Thyroid gland (tissue), 4 donors: Measurements from ENCODE around the gene GIMAP5. TPM values are rescaled to one million over a fixed set of nuclear protein-coding genes. Genes with fewer than 3 reads are reported as not detected.

Experiments
- DNase-seq, 2 donors: peaks; one replicate each; pipeline ENCODE4 v3.0.0-alpha.2; 2019
- H3K27ac ChIP-seq, 3 donors: fragments of 200-600 bp; sonication (generic); 1 replicate in 2 of 3; 2 replicates in 1 of 3; pipeline ENCODE4 v1.5.1; 2016 to 2019; ENCODE audit warnings: mild to moderate bottlenecking in 1 of 3, moderate library complexity in 1 of 3
- H3K27me3 ChIP-seq: fragments of 200-600 bp; sonication (generic); one replicate; pipeline ENCODE4 v1.5.1; 2019
- H3K36me3 ChIP-seq, 2 donors: fragments of 200-600 bp; sonication (generic); one replicate each; pipeline ENCODE4 v1.5.1; 2016 to 2019
- H3K4me1 ChIP-seq, 2 donors: fragments of 200-600 bp; sonication (generic); one replicate each; pipeline ENCODE4 v1.5.1; 2017 to 2019
- H3K4me3 ChIP-seq, 3 donors: fragments of 200-600 bp; sonication (generic); replicated peaks in 1 of 3; 1 replicate in 2 of 3; 2 replicates in 1 of 3; pipeline ENCODE4 v1.5.1; 2016; ENCODE audit warnings: mild to moderate bottlenecking in 1 of 3
- H3K9me3 ChIP-seq: fragments of 200-600 bp; sonication (generic); one replicate; pipeline ENCODE4 v1.5.1; 2017
- CTCF ChIP-seq, 6 experiments: fragments of 200-600 bp in 3 of 6; fragments of 450-650 bp in 3 of 6; sonication (generic) in 3 of 6; IDR thresholded peaks; one replicate each; pipeline ENCODE4 v1.5.1; 2016 to 2019; ENCODE audit warnings: antibody characterized with exemption in 6 of 6, mild to moderate bottlenecking in 2 of 6, inconsistent platforms in 1 of 6, moderate library complexity in 1 of 6
- POLR2A ChIP-seq, 2 donors: fragments of 450-650 bp; IDR thresholded peaks; one replicate each; pipeline ENCODE4 v1.6.1; 2017; ENCODE audit warnings: antibody characterized with exemption in 2 of 2, mild to moderate bottlenecking in 2 of 2, moderate library complexity in 1 of 2
- WGBS, 2 donors: methylation state at CpG; one replicate each; pipeline ENCODE4 v1.1.5; 2017; 5-methylcytosine and 5-hydroxymethylcytosine counted together
- intact Hi-C: fragments of 100-400 bp; cut with DNase I; formaldehyde crosslinking; loops from one replicate; pipeline ENCODE4 v1.15.1; 2023
- total RNA-seq, 4 donors: library from RNA; depleted of rRNA; stranded (reverse); fragments of >200 nt; gene quantifications; one replicate each; pipeline ENCODE4 v1.2.3, GENCODE V29; 2016

Gene GIMAP5
- total RNA-seq, 4 donors from 2014 or later: 25.3 to 80.6 (median 39.0) TPM

DNA sequence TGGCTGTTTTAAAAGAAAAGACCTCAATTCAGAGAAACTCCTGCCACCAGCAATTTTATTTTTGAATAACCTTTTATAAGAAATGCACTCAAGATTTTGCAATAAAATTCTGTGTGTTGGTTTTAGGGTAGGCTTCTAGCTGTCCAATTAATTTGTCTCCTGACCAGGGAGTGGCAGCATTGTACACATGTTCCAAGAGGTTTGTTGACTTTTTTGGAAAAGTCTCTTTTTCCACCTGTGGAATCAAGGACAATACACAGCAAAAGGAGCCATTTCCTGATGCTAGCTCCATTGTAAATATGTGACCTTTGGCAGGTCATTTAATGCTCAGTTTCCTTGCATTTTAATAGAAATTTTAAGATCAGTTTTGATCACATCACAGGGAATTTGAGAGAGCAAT lies 1.8 kb downstream of the GIMAP5 start:
- intact Hi-C loops: no loop called here
- Histone ChIP-seq H3K4me3 (peak overlapping the region in 1 of 3 donors; percentile 15), H3K36me3 (peaks cover 0 to 5% of the 10 kb centered on the region in 2 donors), H3K27me3 (no peaks in the 10 kb centered on the region), H3K4me1 (no peaks in the 10 kb centered on the region), H3K27ac (peak overlapping the region; percentile 3 to 86 (median 64)), H3K9me3 (no peaks in the 10 kb centered on the region)
- DNase-seq: no peak
- TF ChIP-seq POLR2A (IDR thresholded peaks at IDR 0.05): no peak
- TF ChIP-seq CTCF (IDR thresholded peaks at IDR 0.05): no peak

- no peak for DNase-seq
- H3K4me1 ChIP-seq: no peaks in the 10 kb centered on the region
- H3K9me3 ChIP-seq: no peaks in the 10 kb centered on the region
- peaks cover 0 to 5% of the 10 kb centered on the region in 2 donors for H3K36me3 ChIP-seq
- H3K27me3 ChIP-seq: no peaks in the 10 kb centered on the region
- no peak for TF ChIP-seq CTCF (IDR thresholded peaks at IDR 0.05)
- no peak for TF ChIP-seq POLR2A (IDR thresholded peaks at IDR 0.05)
- intact Hi-C loops: loop anchor here (10.0 kb wide), 1 partner anchor 285 kb away; the partner anchor contains the start of gene GIMAP8
- H3K27ac ChIP-seq: peak overlapping the region in 2 of 3 donors; percentile 64 to 86
- WGBS, 2 donors: 63 to 71% methylated on average over 10 of the region's 10 CpGs
- H3K4me3 ChIP-seq: peak overlapping the region in 1 of 3 donors; percentile 15
Measured at GRCh38 chr7:150740053-150740452, 2.8 kb downstream of the GIMAP5 start.

DNA sequence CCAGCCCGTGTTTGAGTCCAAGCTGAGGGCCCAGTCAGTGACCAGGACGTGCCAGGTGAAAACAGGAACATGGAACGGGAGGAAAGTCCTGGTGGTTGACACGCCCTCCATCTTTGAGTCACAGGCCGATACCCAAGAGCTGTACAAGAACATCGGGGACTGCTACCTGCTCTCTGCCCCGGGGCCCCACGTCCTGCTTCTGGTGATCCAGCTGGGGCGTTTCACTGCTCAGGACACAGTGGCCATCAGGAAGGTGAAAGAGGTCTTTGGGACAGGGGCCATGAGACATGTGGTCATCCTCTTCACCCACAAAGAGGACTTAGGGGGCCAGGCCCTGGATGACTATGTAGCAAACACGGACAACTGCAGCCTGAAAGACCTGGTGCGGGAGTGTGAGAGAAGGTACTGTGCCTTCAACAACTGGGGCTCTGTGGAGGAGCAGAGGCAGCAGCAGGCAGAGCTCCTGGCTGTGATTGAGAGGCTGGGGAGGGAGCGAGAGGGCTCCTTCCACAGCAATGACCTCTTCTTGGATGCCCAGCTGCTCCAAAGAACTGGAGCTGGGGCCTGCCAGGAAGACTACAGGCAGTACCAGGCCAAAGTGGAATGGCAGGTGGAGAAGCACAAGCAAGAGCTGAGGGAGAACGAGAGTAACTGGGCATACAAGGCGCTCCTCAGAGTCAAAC lies 5.2 kb downstream of the GIMAP5 start:
- intact Hi-C loops: loop anchor here (10.0 kb wide), 1 partner anchor 288 kb away; the partner anchor contains the start of gene GIMAP8
- H3K4me1 ChIP-seq: no peaks in the 10 kb centered on the region
- no peaks in the 10 kb centered on the region for H3K9me3 ChIP-seq
- TF ChIP-seq CTCF (IDR thresholded peaks at IDR 0.05): no peak
- no peak for TF ChIP-seq POLR2A (IDR thresholded peaks at IDR 0.05)
- no peak for DNase-seq
- peaks cover 0 to 5% of the 10 kb centered on the region in 2 donors for H3K36me3 ChIP-seq
- 77 to 78% methylated on average over 13 to 14 of the region's 14 CpGs for WGBS, 2 donors
- no peak overlapping the region for H3K4me3 ChIP-seq
- H3K27me3 ChIP-seq: no peaks in the 10 kb centered on the region
- H3K27ac ChIP-seq: no peak overlapping the region

GRCh38 chr7:150744041-150744656 lies 6.9 kb downstream of the GIMAP5 start:
- no peaks in the 10 kb centered on the region for H3K4me1 ChIP-seq
- DNase-seq: no peak
- WGBS, 2 donors: 59 to 71% methylated on average over 8 of the region's 8 CpGs
- H3K27me3 ChIP-seq: no peaks in the 10 kb centered on the region
- no peaks in the 10 kb centered on the region for H3K9me3 ChIP-seq
- H3K27ac ChIP-seq: no peak overlapping the region
- H3K36me3 ChIP-seq: peaks cover 0 to 5% of the 10 kb centered on the region in 2 donors
- H3K4me3 ChIP-seq: no peak overlapping the region
- intact Hi-C loops: loop anchor here (10.0 kb wide), 1 partner anchor 289 kb away; the partner anchor contains the start of gene GIMAP8
- TF ChIP-seq POLR2A (IDR thresholded peaks at IDR 0.05): no peak
- TF ChIP-seq CTCF (IDR thresholded peaks at IDR 0.05): no peak

DNA sequence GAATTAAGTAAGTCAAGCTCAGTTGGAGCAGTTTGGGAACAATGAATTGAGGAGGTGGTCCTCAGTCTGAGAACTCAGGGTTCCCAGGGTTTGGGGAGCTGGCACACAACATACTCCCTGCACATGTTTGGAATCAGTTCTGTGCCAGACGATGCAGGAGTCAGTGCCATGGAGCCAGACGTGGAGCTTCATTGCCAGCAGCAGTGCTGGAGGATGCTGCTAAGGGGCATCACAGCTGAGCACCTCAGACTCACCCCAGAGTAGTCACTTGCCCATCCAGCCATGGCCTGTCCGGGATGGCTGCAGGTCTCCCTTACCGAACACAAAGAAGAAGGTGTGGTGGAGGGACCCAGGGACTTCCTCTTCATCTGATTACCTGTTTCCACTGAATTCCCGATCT lies 7.9 kb downstream of the GIMAP5 start:
- no peak overlapping the region for H3K27ac ChIP-seq
- TF ChIP-seq POLR2A (IDR thresholded peaks at IDR 0.05) (no peak), CTCF (IDR thresholded peaks at IDR 0.05) (no peak)
- H3K9me3 ChIP-seq: no peaks in the 10 kb centered on the region
- peaks cover 0 to 5% of the 10 kb centered on the region in 2 donors for H3K36me3 ChIP-seq
- no peaks in the 10 kb centered on the region for H3K27me3 ChIP-seq
- WGBS, 2 donors: 78 to 82% methylated on average over 2 to 5 of the region's 5 CpGs
- intact Hi-C loops: loop anchor here (10.0 kb wide), 1 partner anchor 290 kb away; the partner anchor contains the start of gene GIMAP8
- H3K4me1 ChIP-seq: no peaks in the 10 kb centered on the region
- no peak overlapping the region for H3K4me3 ChIP-seq
- no peak for DNase-seq
